DND-41 (cell line): ENCODE data around the gene BCL2L13.

Experiments
- ATAC-seq: fragments of 200-7000 bp; cut with Tn5 transposase; 3 replicates; pipeline ENCODE4 v1.9.1; 2021; ENCODE audit warnings: low read depth; ENCODE audit not compliant: insufficient read depth
- DNase-seq: peaks from one replicate; pipeline ENCODE4 v3.0.0-alpha.2; 2020
- H2AFZ ChIP-seq: 2 replicates; pipeline ENCODE4 v1.6.0; 2012; ENCODE audit warnings: low read depth, low read length
- H3K27ac ChIP-seq: 2 replicates; pipeline ENCODE4 v1.5.1; 2012; ENCODE audit warnings: low read length, inconsistent platforms
- H3K27me3 ChIP-seq: fragments of 200-600 bp; sonication (generic); 2 replicates; pipeline ENCODE4 v1.6.0; 2012; ENCODE audit warnings: low read length, mild to moderate bottlenecking, inconsistent platforms; ENCODE audit not compliant: insufficient read depth, poor library complexity
- H3K36me3 ChIP-seq: 2 replicates; pipeline ENCODE4 v1.5.1; 2012; ENCODE audit warnings: low read length, inconsistent platforms; ENCODE audit not compliant: insufficient read depth
- H3K4me1 ChIP-seq: 2 replicates; pipeline ENCODE4 v1.5.1; 2012; ENCODE audit warnings: mild to moderate bottlenecking, low read length; ENCODE audit not compliant: insufficient read depth
- H3K4me2 ChIP-seq: 2 replicates; pipeline ENCODE4 v1.6.0; 2012; ENCODE audit warnings: mild to moderate bottlenecking, moderate library complexity, low read length, inconsistent platforms; ENCODE audit not compliant: insufficient read depth
- H3K4me3 ChIP-seq, 2 experiments: fragments of 200-600 bp in 1 of 2; shearing (Covaris generic) in 1 of 2; 2 replicates each; pipeline ENCODE4 v1.5.1; 2012 to 2016; ENCODE audit warnings: inconsistent platforms in 2 of 2, low read length in 2 of 2, mild to moderate bottlenecking in 2 of 2, low read depth in 1 of 2, moderate library complexity in 1 of 2
- H3K79me2 ChIP-seq: 2 replicates; pipeline ENCODE4 v1.6.0; 2012; ENCODE audit warnings: low read length, inconsistent platforms; ENCODE audit not compliant: insufficient read depth
- H3K9ac ChIP-seq: 2 replicates; pipeline ENCODE4 v1.6.0; 2012; ENCODE audit warnings: low read depth, mild to moderate bottlenecking, inconsistent platforms, low read length, moderate library complexity
- H3K9me3 ChIP-seq: 2 replicates; pipeline ENCODE4 v1.5.1; 2012; ENCODE audit warnings: low read length, moderate library complexity, mild to moderate bottlenecking, inconsistent platforms; ENCODE audit not compliant: insufficient read depth, severe bottlenecking
- H4K20me1 ChIP-seq: 2 replicates; pipeline ENCODE4 v1.6.0; 2012; ENCODE audit warnings: low read length; ENCODE audit not compliant: insufficient read depth
- EZH2 ChIP-seq: IDR thresholded peaks from 3 replicates; pipeline ENCODE4 v1.6.1; 2012; ENCODE audit warnings: borderline replicate concordance, low read depth, mild to moderate bottlenecking, moderate library complexity, low read length, inconsistent platforms; ENCODE audit not compliant: severe bottlenecking
- TF ChIP-seq, protein P1 (sequence below): IDR thresholded peaks from 2 replicates; pipeline ENCODE4 v1.5.1; 2012; ENCODE audit warnings: borderline replicate concordance, low read length, moderate library complexity, mild to moderate bottlenecking; ENCODE audit not compliant: poor library complexity, severe bottlenecking; ENCODE audit errors: extremely low read depth

The BCL2L13 gene

DNA sequence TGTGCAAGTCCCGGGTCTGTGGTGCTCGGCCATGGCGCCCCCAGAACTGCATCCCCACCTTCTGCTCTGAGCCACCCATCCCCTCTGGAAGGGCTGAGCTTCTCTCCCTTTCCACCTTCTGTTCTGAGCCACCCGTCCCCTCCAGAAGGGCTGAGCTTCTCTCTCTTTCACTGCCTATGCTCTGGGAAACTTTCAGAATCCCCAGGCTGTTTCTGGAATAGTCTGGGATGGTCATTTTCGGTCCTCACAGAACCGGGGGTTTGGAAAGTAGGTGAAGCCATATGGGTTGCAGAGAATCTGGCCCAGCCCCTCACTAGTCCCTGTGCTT lies 139.1 kb downstream of the BCL2L13 start:
- Histone ChIP-seq H3K79me2 (peaks cover 47% of the 10 kb centered on the region), H3K4me1 (peaks cover 86% of the 10 kb centered on the region), H3K36me3 (peaks cover 6% of the 10 kb centered on the region; the same call in 1 of the 2 replicates), H3K9me3 (peaks cover 2% of the 10 kb centered on the region), H3K4me2 (peak overlapping the region; percentile 69), H2AFZ (peak overlapping the region; percentile 84), H3K27ac (peak overlapping the region; percentile 96), H3K9ac (peak overlapping the region; percentile 75), H3K27me3 (no peaks in the 10 kb centered on the region), H4K20me1 (peaks cover 24% of the 10 kb centered on the region), H3K4me3 (peak overlapping the region; percentile 45 to 67)
- ATAC-seq (no peak), DNase-seq (no peak)
- TF ChIP-seq, protein P1, sequence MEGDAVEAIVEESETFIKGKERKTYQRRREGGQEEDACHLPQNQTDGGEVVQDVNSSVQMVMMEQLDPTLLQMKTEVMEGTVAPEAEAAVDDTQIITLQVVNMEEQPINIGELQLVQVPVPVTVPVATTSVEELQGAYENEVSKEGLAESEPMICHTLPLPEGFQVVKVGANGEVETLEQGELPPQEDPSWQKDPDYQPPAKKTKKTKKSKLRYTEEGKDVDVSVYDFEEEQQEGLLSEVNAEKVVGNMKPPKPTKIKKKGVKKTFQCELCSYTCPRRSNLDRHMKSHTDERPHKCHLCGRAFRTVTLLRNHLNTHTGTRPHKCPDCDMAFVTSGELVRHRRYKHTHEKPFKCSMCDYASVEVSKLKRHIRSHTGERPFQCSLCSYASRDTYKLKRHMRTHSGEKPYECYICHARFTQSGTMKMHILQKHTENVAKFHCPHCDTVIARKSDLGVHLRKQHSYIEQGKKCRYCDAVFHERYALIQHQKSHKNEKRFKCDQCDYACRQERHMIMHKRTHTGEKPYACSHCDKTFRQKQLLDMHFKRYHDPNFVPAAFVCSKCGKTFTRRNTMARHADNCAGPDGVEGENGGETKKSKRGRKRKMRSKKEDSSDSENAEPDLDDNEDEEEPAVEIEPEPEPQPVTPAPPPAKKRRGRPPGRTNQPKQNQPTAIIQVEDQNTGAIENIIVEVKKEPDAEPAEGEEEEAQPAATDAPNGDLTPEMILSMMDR = no peak
- TF ChIP-seq EZH2 = no peak

DNA sequence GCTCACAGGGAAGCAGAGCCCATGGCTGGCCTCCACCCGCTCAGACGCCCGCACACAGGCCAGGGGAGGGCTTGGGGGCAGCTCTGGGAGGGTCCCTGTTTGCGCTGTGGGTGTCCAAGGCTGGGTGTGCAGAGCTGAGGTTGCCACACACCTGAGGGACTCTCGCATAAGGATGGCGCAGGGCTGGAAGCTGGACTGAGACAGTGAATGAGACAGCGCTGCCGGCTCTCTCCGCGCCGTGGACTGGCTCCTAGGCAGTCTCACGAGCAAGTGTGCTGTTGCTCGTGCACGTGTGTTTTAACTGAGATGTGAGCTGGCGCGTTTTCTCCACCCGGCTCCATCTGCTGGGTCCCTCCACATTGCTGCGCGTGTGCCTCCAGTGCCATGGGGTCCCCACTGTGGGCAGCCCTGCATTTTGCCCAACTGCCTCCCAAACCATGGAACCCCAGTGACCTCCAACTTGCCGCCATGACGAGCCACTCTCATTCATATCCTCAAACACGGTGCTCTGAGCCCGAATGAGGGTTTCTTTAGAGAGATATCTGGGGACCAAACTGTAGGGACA lies 139.9 kb downstream of the BCL2L13 start:
- Histone ChIP-seq H3K27ac (peak overlapping the region; percentile 96), H3K36me3 (no peaks in the 10 kb centered on the region; the same call in 1 of the 2 replicates), H3K27me3 (no peaks in the 10 kb centered on the region), H4K20me1 (peaks cover 16% of the 10 kb centered on the region), H3K4me3 (peak overlapping the region; percentile 45 to 67; a peak in 3 of 4 replicates), H3K4me1 (peaks cover 78% of the 10 kb centered on the region), H3K9me3 (peaks cover 2% of the 10 kb centered on the region), H3K79me2 (peaks cover 39% of the 10 kb centered on the region), H3K4me2 (peak overlapping the region; percentile 69), H3K9ac (peak overlapping the region; percentile 75), H2AFZ (no peak overlapping the region)
- no peak for TF ChIP-seq EZH2
- TF ChIP-seq, protein P1 = no peak
- no peak for ATAC-seq
- DNase-seq = no peak

DNA sequence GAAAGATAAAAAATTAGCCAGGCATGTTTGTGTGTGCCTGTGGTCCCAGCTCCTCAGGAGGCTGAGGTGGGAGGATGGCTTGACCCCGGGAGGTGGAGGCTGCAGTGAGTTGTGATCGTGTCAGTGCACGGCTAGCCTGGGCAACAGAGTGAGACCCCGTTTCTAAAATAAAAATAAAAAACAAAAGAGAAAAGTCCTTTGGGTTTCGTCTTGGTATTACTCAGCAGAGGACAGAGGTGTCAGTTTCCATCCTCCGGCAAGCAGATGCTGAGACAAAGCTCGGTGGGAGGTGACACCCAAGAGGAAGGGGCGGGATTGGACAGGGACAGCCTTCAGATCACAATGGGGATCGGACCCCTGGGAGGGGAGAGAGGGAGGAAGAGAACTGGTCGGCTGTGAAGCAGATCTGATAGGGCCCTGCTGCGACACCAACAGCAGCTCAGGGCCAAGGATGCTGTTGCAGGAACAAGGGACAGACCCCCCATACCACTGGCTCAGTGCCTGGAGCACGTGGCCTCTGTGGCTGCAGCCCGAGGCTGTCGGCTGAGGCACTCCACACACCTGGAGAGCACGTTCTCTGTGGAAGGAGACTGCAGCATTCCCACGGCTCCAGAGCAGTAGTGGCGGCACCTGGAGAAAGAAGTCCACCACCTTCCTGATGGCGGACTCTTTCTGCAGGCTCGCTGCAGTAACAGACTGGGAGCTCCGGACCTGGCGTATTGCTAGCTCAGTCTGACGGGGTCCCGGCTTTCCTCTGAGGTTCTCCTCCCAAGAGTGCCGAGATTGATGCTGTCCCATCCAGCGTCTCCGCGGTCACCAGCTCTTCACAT lies 140.9 kb downstream of the BCL2L13 start:
- DNase-seq = no peak
- peaks cover 75% of the 10 kb centered on the region for H3K4me1 ChIP-seq
- H3K4me2 ChIP-seq = peak overlapping the region; percentile 69
- H3K27ac ChIP-seq = peak overlapping the region; percentile 89
- H3K9me3 ChIP-seq = peaks cover 2% of the 10 kb centered on the region
- peaks cover 31% of the 10 kb centered on the region for H3K79me2 ChIP-seq
- peak overlapping the region; percentile 75; the same call in 1 of the 2 replicates for H3K9ac ChIP-seq
- H2AFZ ChIP-seq = no peak overlapping the region
- H3K27me3 ChIP-seq = no peaks in the 10 kb centered on the region
- no peak for ATAC-seq
- TF ChIP-seq, protein P1 = no peak
- TF ChIP-seq EZH2 = no peak
- peaks cover 15% of the 10 kb centered on the region for H4K20me1 ChIP-seq
- no peaks in the 10 kb centered on the region; the same call in 1 of the 2 replicates for H3K36me3 ChIP-seq
- peak overlapping the region in 1 of 2 experiments; percentile 67; a peak in 2 of 4 replicates for H3K4me3 ChIP-seq
